ENCODE data around the gene IL21R.
A peak's percentile ranks its signal among the peaks of the same experiment; 100 is the strongest.
"Not testable (repeated sequence)": the region's sequence is repeated elsewhere in the genome, so short reads cannot be mapped to it uniquely, and the experiment has no call there.

The IL21R gene

GRCh38 chr16:27430923-27431484, 29.0 kb downstream of the IL21R start:
- no peaks in the 10 kb centered on the region for H3K27me3 Mint-ChIP-seq
- peak overlapping the region; percentile 93 for H3K27ac Mint-ChIP-seq
- H3K4me3 Mint-ChIP-seq, result peak overlapping the region; percentile 64 to 77
- peak; percentile 61 to 66 for ATAC-seq (replicated peaks)
- H3K4me1 Mint-ChIP-seq, result peaks cover 72 to 93% of the 10 kb centered on the region in 2 donors
- peaks cover 71 to 90% of the 10 kb centered on the region in 2 donors for H3K36me3 Mint-ChIP-seq
- peak; percentile 89 for DNase-seq
- no peaks in the 10 kb centered on the region for H3K9me3 Mint-ChIP-seq

- DNase-seq (no peak), ATAC-seq (replicated peaks) (peak in 1 of 2 donors; percentile 5)
- H3K27ac Mint-ChIP-seq, result peak overlapping the region; percentile 93
- no peaks in the 10 kb centered on the region for H3K9me3 Mint-ChIP-seq
- peak overlapping the region in 1 of 2 donors; percentile 48 for H3K4me3 Mint-ChIP-seq
- no peaks in the 10 kb centered on the region for H3K27me3 Mint-ChIP-seq
- peaks cover 73 to 93% of the 10 kb centered on the region in 2 donors for H3K4me1 Mint-ChIP-seq
- H3K36me3 Mint-ChIP-seq, result peaks cover 72 to 90% of the 10 kb centered on the region in 2 donors
Measured at GRCh38 chr16:27431773-27432532, 30.0 kb downstream of the IL21R start.

DNA sequence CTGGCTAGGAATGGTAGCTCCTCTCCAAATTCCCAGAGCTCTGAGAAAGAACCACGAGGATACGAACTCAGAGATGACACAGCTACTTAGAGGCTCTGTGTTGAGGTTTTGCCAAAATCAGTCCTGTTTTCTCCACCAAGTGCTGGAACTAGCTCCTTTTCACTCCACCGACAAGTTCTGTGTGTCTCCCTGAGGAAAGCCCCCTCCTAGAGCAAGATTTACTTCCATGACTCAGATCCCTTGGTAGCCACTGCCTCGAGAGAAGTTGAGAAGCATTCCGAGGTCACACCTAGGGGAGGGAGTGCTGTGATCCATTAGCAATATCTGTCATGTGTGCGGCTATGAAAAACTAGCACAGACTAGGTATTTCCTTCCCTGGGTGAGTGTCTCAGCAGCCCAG, 30.6 kb downstream of the IL21R start:
- DNase-seq, result no peak
- Mint-ChIP-seq H3K4me1 (peaks cover 71 to 87% of the 10 kb centered on the region in 2 donors), H3K27ac (peak overlapping the region; percentile 93), H3K27me3 (no peaks in the 10 kb centered on the region), H3K4me3 (peak overlapping the region; percentile 48 to 56), H3K36me3 (peaks cover 72 to 90% of the 10 kb centered on the region in 2 donors), H3K9me3 (no peaks in the 10 kb centered on the region)
- no peak for ATAC-seq (replicated peaks)

GRCh38 chr16:27433191-27433590, 31.2 kb downstream of the IL21R start:
- not testable (repeated sequence) for DNase-seq; H3K9me3 Mint-ChIP-seq; H3K27me3 Mint-ChIP-seq; ATAC-seq (replicated peaks)
- peaks cover 76 to 92% of the 10 kb centered on the region in 2 donors for H3K36me3 Mint-ChIP-seq
- H3K4me1 Mint-ChIP-seq, result peaks cover 72 to 85% of the 10 kb centered on the region in 2 donors
- peak overlapping the region; percentile 48 to 56 for H3K4me3 Mint-ChIP-seq
- H3K27ac Mint-ChIP-seq, result peak overlapping the region; percentile 93

GRCh38 chr16:27433636-27434035, 31.7 kb downstream of the IL21R start:
- H3K4me3 Mint-ChIP-seq, result no peak overlapping the region
- peaks cover 77 to 92% of the 10 kb centered on the region in 2 donors for H3K36me3 Mint-ChIP-seq
- ATAC-seq (replicated peaks) (no peak), DNase-seq (no peak)
- H3K27ac Mint-ChIP-seq, result peak overlapping the region; percentile 78
- peaks cover 69 to 84% of the 10 kb centered on the region in 2 donors for H3K4me1 Mint-ChIP-seq
- no peaks in the 10 kb centered on the region for H3K9me3 Mint-ChIP-seq
- H3K27me3 Mint-ChIP-seq, result no peaks in the 10 kb centered on the region

- no peak overlapping the region for H3K4me3 Mint-ChIP-seq
- DNase-seq (no peak), ATAC-seq (replicated peaks) (no peak)
- peak overlapping the region; percentile 78 for H3K27ac Mint-ChIP-seq
- H3K4me1 Mint-ChIP-seq, result peaks cover 70 to 81% of the 10 kb centered on the region in 2 donors
- H3K27me3 Mint-ChIP-seq, result no peaks in the 10 kb centered on the region
- peaks cover 0 to 2% of the 10 kb centered on the region in 2 donors for H3K9me3 Mint-ChIP-seq
- peaks cover 80 to 92% of the 10 kb centered on the region in 2 donors for H3K36me3 Mint-ChIP-seq
Measured at GRCh38 chr16:27434141-27435051, 32.4 kb downstream of the IL21R start.

- peaks cover 80 to 91% of the 10 kb centered on the region in 2 donors for H3K36me3 Mint-ChIP-seq
- H3K4me3 Mint-ChIP-seq; DNase-seq; ATAC-seq (replicated peaks); H3K9me3 Mint-ChIP-seq; H3K27me3 Mint-ChIP-seq: not testable (repeated sequence)
- peaks cover 65 to 79% of the 10 kb centered on the region in 2 donors for H3K4me1 Mint-ChIP-seq
- peak overlapping the region; percentile 78 for H3K27ac Mint-ChIP-seq
Measured at GRCh38 chr16:27435146-27435545, 33.2 kb downstream of the IL21R start.

- H3K27ac Mint-ChIP-seq, result peak overlapping the region; percentile 93
- H3K4me1 Mint-ChIP-seq, result peaks cover 58 to 79% of the 10 kb centered on the region in 2 donors
- H3K9me3 Mint-ChIP-seq, result peaks cover 0 to 3% of the 10 kb centered on the region in 2 donors
- H3K36me3 Mint-ChIP-seq, result peaks cover 79 to 91% of the 10 kb centered on the region in 2 donors
- H3K4me3 Mint-ChIP-seq, result peak overlapping the region in 1 of 2 donors; percentile 33
- DNase-seq (no peak), ATAC-seq (replicated peaks) (no peak)
- no peaks in the 10 kb centered on the region for H3K27me3 Mint-ChIP-seq
Measured at GRCh38 chr16:27436065-27436464, 34.1 kb downstream of the IL21R start.

- no peak for ATAC-seq (replicated peaks)
- DNase-seq, result no peak
- Mint-ChIP-seq H3K9me3 (peaks cover 0 to 3% of the 10 kb centered on the region in 2 donors), H3K27me3 (no peaks in the 10 kb centered on the region), H3K4me3 (no peak overlapping the region), H3K4me1 (peaks cover 56 to 73% of the 10 kb centered on the region in 2 donors), H3K36me3 (peaks cover 79 to 92% of the 10 kb centered on the region in 2 donors), H3K27ac (peak overlapping the region; percentile 93)
Measured at GRCh38 chr16:27436921-27437650, 35.1 kb downstream of the IL21R start.

- Mint-ChIP-seq H3K4me3 (peak overlapping the region in 1 of 2 donors; percentile 46), H3K27ac (peak overlapping the region; percentile 88), H3K27me3 (no peaks in the 10 kb centered on the region), H3K9me3 (peaks cover 0 to 3% of the 10 kb centered on the region in 2 donors), H3K36me3 (peaks cover 78 to 90% of the 10 kb centered on the region in 2 donors), H3K4me1 (peaks cover 52 to 73% of the 10 kb centered on the region in 2 donors)
- DNase-seq (no peak), ATAC-seq (replicated peaks) (no peak)
Measured at GRCh38 chr16:27437946-27438345, 36.0 kb downstream of the IL21R start.

- Mint-ChIP-seq H3K9me3 (peaks cover 0 to 3% of the 10 kb centered on the region in 2 donors), H3K27ac (peak overlapping the region; percentile 6), H3K27me3 (no peaks in the 10 kb centered on the region), H3K36me3 (peaks cover 83 to 89% of the 10 kb centered on the region in 2 donors), H3K4me1 (peaks cover 48 to 75% of the 10 kb centered on the region in 2 donors), H3K4me3 (peak overlapping the region in 1 of 2 donors; percentile 2)
- DNase-seq (no peak), ATAC-seq (replicated peaks) (peak in 1 of 2 donors; percentile 8)
Measured at GRCh38 chr16:27439271-27440018, 37.5 kb downstream of the IL21R start.

GRCh38 chr16:27441276-27441675, 39.3 kb downstream of the IL21R start:
- H3K9me3 Mint-ChIP-seq, result peaks cover 0 to 3% of the 10 kb centered on the region in 2 donors
- peak overlapping the region; percentile 85 for H3K27ac Mint-ChIP-seq
- H3K27me3 Mint-ChIP-seq, result no peaks in the 10 kb centered on the region
- peaks cover 87 to 91% of the 10 kb centered on the region in 2 donors for H3K36me3 Mint-ChIP-seq
- H3K4me1 Mint-ChIP-seq, result peaks cover 50 to 79% of the 10 kb centered on the region in 2 donors
- ATAC-seq (replicated peaks) (no peak), DNase-seq (no peak)
- no peak overlapping the region for H3K4me3 Mint-ChIP-seq

DNA sequence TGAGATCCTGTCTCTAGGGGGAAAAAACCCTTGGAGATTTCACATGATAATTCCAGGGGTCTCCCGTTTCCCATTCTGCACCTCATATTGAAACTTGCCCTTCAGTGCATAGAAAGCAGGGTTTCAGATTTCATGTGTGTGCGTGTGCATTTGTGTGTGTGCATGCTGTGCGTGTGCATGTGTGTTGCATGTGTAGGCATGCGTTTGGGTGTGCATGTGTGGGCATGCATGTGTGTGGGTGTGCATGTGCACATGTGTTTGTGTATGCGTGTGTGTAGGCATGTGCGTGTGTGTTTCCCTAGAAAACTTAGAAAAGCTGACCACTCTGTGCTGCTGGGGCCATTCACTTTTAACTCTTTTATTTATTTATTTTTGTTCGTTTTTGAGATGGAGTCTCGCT, 40.0 kb downstream of the IL21R start:
- no peak for DNase-seq
- Mint-ChIP-seq H3K27ac (peak overlapping the region; percentile 42), H3K4me3 (no peak overlapping the region), H3K36me3 (peaks cover 87 to 91% of the 10 kb centered on the region in 2 donors), H3K4me1 (peaks cover 50 to 79% of the 10 kb centered on the region in 2 donors), H3K9me3 (peaks cover 0 to 3% of the 10 kb centered on the region in 2 donors), H3K27me3 (no peaks in the 10 kb centered on the region)
- ATAC-seq (replicated peaks), result no peak

Measured in stimulated activated naive B cell treated with anti-CD40 and anti-IgM and Interleukin-4, amounts not matched to agents 10 μg/mL and 1 μg/mL and 100 μg/mL, for 72 hours (primary cell).